Activated CD8-positive, alpha-beta memory T cell treated with anti-CD3 and anti-CD28 coated beads, Interleukin-2, amount 50 U/mL, for 48 hours (primary cell): Measurements from ENCODE around the gene C19orf18.
"Not testable (repeated sequence)": the region's sequence is repeated elsewhere in the genome, so short reads cannot be mapped to it uniquely, and the experiment has no call there.

Experiments used
- DNase-seq: peaks from one replicate; pipeline ENCODE4 v3.0.0-alpha.2; 2020

Gene C19orf18

GRCh38 chr19:57974434-57974833 is at the start of gene C19orf18:
Gene C19orf18 (minus strand): TSS chr19:57974534. CDS start chr19:57974432, 102 bp downstream.
- DNase-seq, result no peak

DNA sequence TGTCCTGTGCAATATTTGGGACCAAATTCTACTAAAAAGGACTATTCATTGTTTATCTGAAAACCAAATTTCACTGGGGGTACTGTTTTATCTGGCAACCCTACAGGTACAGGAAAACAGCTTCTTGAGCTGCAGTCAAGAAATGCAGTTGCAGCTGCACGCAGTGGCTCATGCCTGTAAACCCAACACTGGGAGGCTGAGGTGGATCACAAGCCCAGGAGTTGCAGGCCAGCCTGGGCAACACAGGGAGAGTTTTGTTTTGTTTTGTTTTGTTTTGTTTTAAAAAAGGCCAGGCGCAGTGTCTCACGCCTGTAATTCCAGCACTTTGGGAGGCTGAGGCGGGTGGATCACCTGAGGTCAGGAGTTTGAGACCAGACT is 47.9 kb upstream of the C19orf18 start:
- no peak for DNase-seq

GRCh38 chr19:58021541-58022282 is 47.4 kb upstream of the C19orf18 start:
- DNase-seq, result no peak

DNA sequence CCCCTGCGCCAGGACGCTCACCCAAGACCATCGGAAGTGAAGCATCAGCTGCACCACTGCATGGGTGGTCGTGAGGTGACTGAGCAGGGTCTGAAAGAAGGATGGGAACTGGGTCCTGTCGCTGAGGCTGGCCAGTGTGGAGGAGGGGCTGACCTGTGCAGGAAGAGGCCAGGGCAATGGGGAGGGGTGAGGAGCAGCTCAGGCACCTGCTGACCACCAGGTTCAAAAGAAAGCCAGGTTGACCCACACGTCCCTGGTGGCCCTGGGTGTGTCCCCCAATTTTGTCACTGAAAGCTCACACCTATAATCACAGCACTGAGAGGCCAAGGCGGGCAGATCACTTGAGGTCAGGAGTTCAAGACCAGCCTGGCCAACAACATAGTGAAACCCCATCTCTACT is 45.8 kb upstream of the C19orf18 start:
- no peak for DNase-seq

DNA sequence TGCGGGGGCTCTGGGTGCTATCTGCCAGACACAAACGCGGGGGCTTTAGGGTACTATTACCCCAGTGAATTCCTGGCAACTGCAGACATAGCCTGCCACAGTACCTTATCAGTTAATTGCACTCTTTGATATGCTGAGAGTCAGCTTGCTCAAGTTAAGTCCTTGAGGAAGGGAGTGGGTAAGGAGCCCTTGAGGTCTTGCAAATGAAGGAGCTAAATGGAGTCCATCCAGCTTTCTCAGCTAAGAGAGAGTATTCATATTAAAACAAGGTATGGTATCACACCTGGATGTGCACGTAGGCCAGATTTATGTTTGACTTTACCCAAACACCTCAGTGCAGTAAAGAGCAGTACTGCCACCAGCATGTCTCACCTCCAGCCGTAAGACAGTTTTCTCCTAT is 39.8 kb upstream of the C19orf18 start:
- DNase-seq, result no peak

DNA sequence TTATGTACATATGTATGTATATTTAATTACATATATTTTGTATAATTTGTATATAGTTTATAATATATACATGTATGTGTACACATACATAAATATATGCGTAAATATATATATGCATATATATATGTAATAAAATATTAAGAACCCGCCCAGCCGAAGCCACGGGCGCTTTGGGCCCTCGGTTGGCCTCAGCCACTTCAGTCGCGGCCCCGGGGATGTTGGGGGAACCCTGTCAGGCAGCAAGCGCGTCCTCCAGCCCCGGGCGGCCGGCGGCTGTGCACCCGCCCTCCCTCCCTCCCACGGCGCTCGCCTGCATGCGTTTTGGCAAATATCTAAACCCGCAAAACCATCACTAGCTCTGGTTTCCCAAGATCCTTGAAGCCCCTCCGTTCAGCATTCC is 36.2 kb upstream of the C19orf18 start:
- DNase-seq, result no peak

GRCh38 chr19:58009666-58010301 is 35.5 kb upstream of the C19orf18 start:
- peak; percentile 80 for DNase-seq

DNA sequence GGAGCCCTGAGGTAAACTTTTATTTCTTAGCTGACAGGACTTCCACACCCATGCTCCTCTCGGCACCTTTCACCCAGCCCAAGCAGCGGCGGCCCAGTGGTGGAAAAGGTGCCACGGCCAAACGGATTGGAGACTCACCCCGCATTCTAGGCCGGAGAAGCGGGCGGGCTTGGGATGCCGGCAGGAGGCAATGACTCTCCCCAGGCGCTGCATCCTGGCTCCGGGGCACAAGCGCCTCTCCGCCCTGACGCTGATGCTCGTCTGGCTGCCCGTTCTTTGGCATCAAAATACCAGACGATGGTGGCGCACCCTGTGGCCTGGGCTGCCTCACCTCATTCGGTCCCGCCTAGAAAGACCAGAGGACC is 34.9 kb upstream of the C19orf18 start:
- DNase-seq, result no peak

DNA sequence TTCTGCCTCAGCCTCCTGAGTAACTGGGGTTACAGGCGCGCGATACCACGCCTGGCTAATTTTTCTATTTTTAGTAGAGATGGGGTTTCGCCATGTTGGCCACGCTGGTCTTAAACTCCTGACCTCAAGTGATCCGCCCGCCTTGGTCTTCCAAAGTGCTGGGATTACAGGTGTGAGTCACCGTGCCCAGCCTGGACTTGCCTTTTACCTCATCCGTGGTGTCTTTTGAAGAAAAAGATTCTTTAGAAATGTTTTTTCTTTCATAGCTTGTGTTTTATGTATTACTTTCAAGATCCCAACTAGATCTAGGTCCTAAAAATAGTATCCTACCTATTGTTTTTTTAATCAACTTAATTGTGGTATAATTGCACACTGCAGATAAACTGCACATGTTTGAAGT is 34.5 kb upstream of the C19orf18 start:
- DNase-seq, result not testable (repeated sequence)

GRCh38 chr19:58007285-58007684 is 33.0 kb upstream of the C19orf18 start:
- DNase-seq, result no peak

DNA sequence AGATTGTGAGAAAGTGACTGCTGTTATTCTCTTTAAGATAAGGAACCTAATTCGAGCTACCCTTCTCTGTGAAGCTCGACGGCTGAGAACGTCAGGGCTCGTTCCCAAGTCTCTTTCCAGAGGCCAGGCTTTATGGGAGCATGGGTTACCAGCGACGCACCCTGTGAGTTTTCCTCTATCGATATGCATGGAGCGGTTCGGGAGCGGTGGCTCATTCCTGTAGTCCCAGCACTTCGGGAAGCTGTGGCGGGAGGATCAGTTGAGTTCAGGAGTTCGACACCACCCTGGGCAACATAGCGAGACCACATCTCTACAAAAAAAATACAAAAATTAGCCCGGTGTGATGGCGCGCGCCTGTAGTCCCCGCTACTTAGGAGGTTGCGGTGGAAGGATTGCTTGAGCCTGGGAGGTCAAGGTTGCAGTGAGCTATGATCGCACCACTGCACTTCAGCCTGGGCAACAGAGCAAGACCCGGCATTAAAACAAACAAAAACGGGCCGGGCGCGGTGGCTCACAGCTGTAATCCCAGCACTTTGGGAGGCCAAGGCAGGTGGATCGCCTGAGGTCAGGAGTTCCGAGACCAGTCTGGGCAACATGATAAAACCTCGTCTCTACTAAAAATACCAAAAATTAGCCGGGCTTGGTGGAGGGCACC is 29.0 kb upstream of the C19orf18 start:
- DNase-seq, result no peak

DNA sequence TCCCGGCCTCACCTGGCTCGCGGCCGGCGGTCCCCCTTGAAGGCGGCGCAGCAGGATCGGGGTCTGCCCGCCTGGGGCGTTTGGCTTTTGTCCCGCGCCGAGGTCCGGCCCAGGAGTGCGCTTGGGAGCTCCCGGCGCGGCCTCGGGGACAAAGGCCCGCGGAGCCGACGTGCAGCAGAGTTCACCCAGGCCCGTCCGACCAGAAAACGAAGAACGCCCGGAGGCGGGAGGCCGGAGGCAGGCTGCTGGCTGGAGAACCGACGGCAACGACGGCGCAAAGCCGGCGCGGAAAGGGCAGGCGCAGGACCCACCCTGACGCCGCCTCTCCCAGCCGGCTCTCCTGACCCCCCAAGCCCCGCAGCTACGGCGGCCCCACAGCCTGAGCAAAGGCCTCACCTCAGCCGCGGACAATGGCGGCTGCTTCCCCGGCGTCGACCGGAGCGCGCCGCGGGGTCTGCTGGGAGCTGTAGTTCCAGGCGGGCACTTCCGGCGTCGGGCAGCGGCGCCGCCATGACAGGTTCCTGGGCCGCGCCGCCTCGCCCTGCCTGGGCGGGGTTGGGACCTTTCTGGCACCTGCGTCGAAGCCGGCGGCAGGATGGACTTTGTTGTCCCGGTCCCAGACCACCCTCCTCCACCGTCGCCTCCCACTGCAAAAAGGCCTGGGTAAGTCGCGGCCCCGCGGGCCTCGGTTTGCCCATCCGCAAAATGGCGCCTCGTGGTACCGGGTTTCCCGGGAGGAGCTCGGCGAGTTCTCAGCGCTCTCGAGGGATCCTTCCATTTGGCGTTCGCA is 28.2 kb upstream of the C19orf18 start, which contains the start of gene ZNF606:
TSS of gene ZNF606 (minus strand) at position 437 of the 790 bp plus-strand sequence. CDS start 1,501 bp downstream, outside the sequence.
- DNase-seq, result peak; percentile 90

DNA sequence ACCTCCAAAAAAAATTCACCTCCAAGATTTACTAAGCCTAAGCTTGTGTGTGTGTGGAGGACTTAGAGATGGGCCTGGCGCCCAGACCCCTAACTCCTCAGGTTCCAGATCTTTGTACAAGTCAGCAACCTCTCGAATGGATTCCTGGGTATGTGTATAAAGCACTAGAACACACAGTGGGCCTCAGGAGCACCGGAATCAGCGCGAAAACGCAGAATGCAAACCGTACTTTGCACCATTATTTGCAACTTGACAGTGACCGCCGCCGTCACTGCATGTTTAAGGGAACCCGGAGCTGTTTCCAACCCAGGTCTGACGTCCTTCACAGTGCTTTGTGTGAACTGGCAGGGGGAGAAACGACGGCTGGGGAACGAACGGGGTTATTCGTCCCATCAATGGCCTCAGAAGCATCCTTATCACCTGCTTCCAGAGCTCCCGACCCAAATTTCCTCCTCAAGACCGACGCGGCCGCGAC is 27.6 kb upstream of the C19orf18 start:
- DNase-seq, result no peak

DNA sequence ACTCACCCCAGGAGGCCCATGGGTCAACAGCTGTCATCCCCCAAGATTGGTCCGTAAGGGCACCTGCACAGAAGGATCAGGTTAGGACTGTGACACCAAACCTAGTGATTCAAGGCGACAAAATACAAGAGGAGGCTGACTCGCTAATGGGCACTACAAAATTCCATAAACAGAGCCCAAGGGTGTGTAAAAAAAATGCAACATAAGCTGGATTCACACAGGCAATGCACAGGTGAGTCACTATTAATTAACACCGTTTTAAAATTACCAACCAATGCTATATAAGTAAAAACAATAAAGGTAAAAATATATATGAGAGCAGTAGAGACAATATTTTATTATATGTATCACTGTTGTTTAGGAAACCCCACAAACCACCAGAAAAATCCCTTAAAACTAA is 26.3 kb upstream of the C19orf18 start:
- no peak for DNase-seq

GRCh38 chr19:57992841-57993240 is 18.5 kb upstream of the C19orf18 start:
- DNase-seq, result no peak

- DNase-seq, result no peak
These were observed 4.4 kb upstream of the C19orf18 start for GRCh38 chr19:57978586-57979289.

GRCh38 chr19:57964761-57965160 is 9.6 kb downstream of the C19orf18 start:
- DNase-seq, result no peak

DNA sequence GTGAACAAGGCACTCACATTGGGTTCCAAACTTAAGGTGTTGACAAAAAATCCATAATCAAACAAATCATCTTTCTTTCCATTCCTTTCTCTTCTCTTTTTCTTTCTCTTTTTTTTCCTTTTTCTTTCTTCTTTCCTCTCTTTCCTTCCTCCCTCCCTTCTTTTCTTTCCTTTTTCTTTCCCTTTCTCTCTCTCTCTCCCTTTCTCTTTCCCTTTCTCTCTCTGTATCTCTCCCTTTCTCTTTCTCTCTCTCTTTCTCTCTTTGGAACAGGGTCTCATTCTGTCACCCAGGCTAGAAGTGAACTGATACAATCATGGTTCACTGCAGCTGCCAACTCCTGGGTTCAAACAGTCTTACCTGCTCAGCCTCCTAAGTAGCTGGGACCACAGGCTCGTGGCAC is 12.5 kb downstream of the C19orf18 start:
- no peak for DNase-seq

- no peak for DNase-seq
These were observed 19.3 kb downstream of the C19orf18 start for GRCh38 chr19:57954996-57955395.

- DNase-seq, result no peak
These were observed 24.6 kb downstream of the C19orf18 start for GRCh38 chr19:57949702-57950101.

DNA sequence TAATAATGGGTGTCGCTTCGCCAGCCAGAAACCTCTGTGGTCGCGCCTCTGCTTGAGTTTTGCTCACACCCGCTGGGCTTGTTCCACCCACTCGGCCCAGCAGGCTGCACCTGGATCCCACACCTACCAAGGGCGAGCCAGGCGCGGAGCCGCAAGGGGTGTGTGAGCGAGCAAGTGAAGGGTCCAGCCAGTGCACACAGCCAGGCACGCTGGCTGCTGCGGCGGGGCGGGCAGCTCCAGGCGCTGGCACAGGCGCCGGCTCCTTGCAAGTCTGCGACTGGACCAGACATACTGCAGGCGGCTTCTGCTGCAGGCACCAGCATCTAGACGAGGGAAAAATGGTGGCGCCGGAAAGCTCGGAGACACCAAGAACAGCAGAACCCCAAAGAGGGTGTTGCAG is 25.0 kb downstream of the C19orf18 start:
- DNase-seq, result no peak

DNA sequence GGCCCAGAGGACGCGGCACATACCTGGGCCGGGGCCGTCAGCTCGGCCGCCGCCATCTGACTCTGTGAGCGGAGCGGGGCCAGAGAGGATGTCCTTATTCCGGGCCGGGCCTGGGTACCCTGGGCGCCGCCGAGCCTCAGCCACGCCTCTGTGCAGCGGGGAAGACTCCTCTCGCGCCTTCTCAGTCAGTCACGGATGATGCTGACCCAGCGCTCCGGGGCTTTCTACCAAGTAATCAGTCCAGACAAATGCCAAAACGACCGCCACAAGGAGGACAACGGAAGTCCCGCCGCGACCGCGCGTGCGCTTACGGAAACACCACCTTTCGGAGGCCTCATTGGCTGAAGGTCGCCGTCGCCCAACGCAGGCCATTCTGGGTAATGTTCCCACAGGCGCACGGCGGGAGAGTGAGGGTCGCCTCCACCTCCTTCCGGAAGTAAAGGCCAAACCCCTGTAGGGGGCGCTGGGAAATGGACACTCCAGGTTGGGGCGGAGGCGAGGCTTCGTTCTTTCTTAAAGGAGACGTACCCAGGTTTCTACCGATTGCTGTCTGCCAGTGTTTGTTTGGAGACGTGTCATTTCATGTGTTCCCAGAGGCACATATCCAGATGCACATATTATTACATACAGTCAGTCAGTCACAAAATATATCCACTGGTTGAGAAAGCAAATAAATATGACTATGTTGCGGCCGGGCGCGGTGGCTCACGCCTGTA is 26.8 kb downstream of the C19orf18 start, which contains the start of gene ZNF256:
TSS of gene ZNF256 (minus strand) at position 288 of the 716 bp plus-strand sequence. CDS start at position 56, 232 bp downstream.
- DNase-seq, result peak; percentile 93
